Activated CD8-positive, alpha-beta T cell treated with anti-CD3 and anti-CD28 coated beads for 36 hours (primary cell): ENCODE measurements around the gene SKAP1. TPM values are rescaled to one million over a fixed set of nuclear protein-coding genes. Genes with fewer than 3 reads are reported as not detected.
"Not testable (repeated sequence)": the region's sequence is repeated elsewhere in the genome, so short reads cannot be mapped to it uniquely, and the experiment has no call there.

Experiments
- ATAC-seq: fragments of 200-7000 bp; cut with Tn5 transposase; one replicate; pipeline ENCODE4 v1.10.0; 2021; ENCODE audit warnings: mild to moderate bottlenecking, moderate library complexity
- CTCF ChIA-PET: fragments of 350-600 bp; sonication (Branson Sonifier 250); formaldehyde crosslinking; loops from one replicate; lab custom pipeline; 2021; ENCODE audit warnings: antibody characterized with exemption; lab: Charles Lee
- POLR2A ChIA-PET: fragments of 350-600 bp; sonication (Branson Sonifier 250); formaldehyde crosslinking; loops from one replicate; lab custom pipeline; 2021; ENCODE audit warnings: antibody characterized with exemption; lab: Charles Lee
- DNase-seq: peaks from one replicate; pipeline ENCODE4 v3.0.0-alpha.2; 2020
- H3K27ac Mint-ChIP-seq: one replicate; pipeline ENCODE4 v1.8.0; 2021; ENCODE audit warnings: mild to moderate bottlenecking, mixed read lengths
- H3K27me3 Mint-ChIP-seq: one replicate; pipeline ENCODE4 v1.8.0; 2021; ENCODE audit warnings: mixed read lengths
- H3K36me3 Mint-ChIP-seq: one replicate; pipeline ENCODE4 v1.8.0; 2021; ENCODE audit warnings: low read depth, mixed read lengths
- H3K4me1 Mint-ChIP-seq: one replicate; pipeline ENCODE4 v1.8.0; 2021; ENCODE audit warnings: low read depth, mixed read lengths
- H3K4me3 Mint-ChIP-seq: one replicate; pipeline ENCODE4 v1.8.0; 2021; ENCODE audit warnings: mild to moderate bottlenecking, moderate library complexity, mixed read lengths
- H3K9me3 Mint-ChIP-seq: one replicate; pipeline ENCODE4 v1.8.0; 2021; ENCODE audit warnings: mixed read lengths
- CTCF ChIP-seq: fragments of 200-600 bp; IDR thresholded peaks from one replicate; pipeline ENCODE4 v1.8.0; 2022; ENCODE audit warnings: antibody characterized with exemption, mild to moderate bottlenecking
- intact Hi-C: fragments of 100-400 bp; cut with micrococcal nuclease; formaldehyde crosslinking; loops from one replicate; pipeline ENCODE4 v1.10.0; 2022
- total RNA-seq, 2 experiments: library from RNA; stranded (reverse); gene quantifications; one replicate each; pipeline ENCODE4 v1.2.3, GENCODE V29; 2021

The SKAP1 gene
- total RNA-seq, 2 experiments from 2014 or later = 73.9 to 81.3 TPM

DNA sequence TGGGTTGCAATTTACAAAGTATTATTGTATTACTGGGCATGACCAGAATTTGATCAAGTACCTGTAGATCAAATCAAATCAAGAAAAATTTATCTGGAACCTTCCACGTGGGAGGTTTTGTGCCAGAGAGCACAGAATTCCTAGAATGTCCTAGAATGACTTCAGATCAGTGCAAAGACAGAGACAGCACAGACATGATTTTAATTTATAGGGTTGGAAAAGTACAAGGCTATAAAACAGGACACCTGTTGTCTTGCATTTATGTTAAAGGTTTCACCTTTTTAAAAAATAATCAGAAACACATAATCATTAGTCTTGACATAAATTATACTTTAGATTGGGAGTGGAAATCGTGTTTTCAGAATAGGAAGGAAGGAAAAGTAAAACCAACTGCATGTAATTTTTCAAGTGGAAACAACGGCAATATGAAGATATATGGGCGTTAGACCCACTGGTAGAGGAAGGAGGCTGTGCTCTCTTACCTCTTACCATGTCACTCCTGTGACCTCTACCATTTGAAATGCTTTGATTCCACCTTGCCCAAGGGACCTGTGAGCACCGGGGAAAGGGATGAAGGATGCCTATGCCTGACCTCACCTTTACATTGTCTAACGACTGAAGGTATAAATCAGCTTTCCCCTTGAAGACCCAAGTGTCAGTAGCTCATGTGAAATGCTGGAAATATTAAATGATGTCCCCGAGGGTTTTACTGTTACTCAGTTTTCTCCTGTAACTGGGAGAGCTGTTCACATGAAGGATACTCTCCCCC is 222.1 kb downstream of the SKAP1 start:
- H3K4me1 Mint-ChIP-seq = peaks cover 11% of the 10 kb centered on the region
- no peak for TF ChIP-seq CTCF
- intact Hi-C loops = no loop called here
- no peak for ATAC-seq
- POLR2A ChIA-PET = no interaction called here
- H3K9me3 Mint-ChIP-seq = no peaks in the 10 kb centered on the region
- H3K36me3 Mint-ChIP-seq = peaks cover 5% of the 10 kb centered on the region
- no peaks in the 10 kb centered on the region for H3K27me3 Mint-ChIP-seq
- H3K27ac Mint-ChIP-seq = no peak overlapping the region
- CTCF ChIA-PET = no interaction called here
- no peak overlapping the region for H3K4me3 Mint-ChIP-seq
- no peak for DNase-seq

- H3K9me3 Mint-ChIP-seq, CTCF ChIA-PET, H3K4me3 Mint-ChIP-seq, DNase-seq, H3K27me3 Mint-ChIP-seq, intact Hi-C loops, H3K27ac Mint-ChIP-seq, H3K36me3 Mint-ChIP-seq, ATAC-seq: not testable (repeated sequence)
- peaks cover 11% of the 10 kb centered on the region for H3K4me1 Mint-ChIP-seq
- POLR2A ChIA-PET = interaction anchor here (0.6 kb wide), 1 partner anchor 525 kb away, joined by 3 read pairs; no protein-coding TSS in a partner anchor
These were observed 223.0 kb downstream of the SKAP1 start for GRCh38 chr17:48207036-48207435.

DNA sequence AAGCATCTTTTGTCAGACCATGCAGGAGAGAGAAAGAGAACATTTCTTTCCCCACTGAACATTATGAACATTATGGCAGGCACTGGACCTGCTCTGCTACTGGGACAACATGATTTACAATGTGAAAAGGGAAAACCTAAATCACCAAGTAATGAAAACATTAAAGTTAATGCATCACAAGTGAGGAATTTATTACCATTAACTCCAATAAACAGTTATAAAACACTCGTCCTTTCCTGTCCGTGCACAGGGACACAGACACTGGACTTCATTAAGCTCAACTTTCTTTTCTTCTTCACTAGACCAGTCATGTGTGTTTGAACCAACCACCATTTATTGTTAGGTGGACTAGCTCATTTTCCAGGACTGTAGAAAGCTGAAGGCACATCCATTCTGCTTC is 227.1 kb downstream of the SKAP1 start:
- peaks cover 12% of the 10 kb centered on the region for H3K36me3 Mint-ChIP-seq

GRCh38 chr17:48198950-48199541 is 231.0 kb downstream of the SKAP1 start:
- no peak for TF ChIP-seq CTCF
- ChIA-PET CTCF (interaction anchor here (1.0 kb wide), 1 partner anchor 394 kb away, joined by 3 read pairs; the partner anchor contains the start of gene HOXB5), POLR2A (no interaction called here)
- Mint-ChIP-seq H3K4me3 (no peak overlapping the region), H3K4me1 (peaks cover 27% of the 10 kb centered on the region), H3K9me3 (no peaks in the 10 kb centered on the region), H3K27me3 (no peaks in the 10 kb centered on the region), H3K36me3 (peaks cover 17% of the 10 kb centered on the region), H3K27ac (peak overlapping the region; percentile 21)
- intact Hi-C loops = no loop called here
- ATAC-seq (no peak), DNase-seq (no peak)

More for the DNA sequence above, 227.1 kb downstream of the SKAP1 start:
- TF ChIP-seq CTCF = no peak
- ChIA-PET CTCF (interaction anchor here (1.0 to 1.2 kb wide), 2 partner anchors 48 to 122 kb away, joined by 3 to 4 read pairs; no protein-coding TSS in a partner anchor), POLR2A (no interaction called here)
- Mint-ChIP-seq H3K9me3 (no peaks in the 10 kb centered on the region), H3K4me1 (peaks cover 13% of the 10 kb centered on the region), H3K4me3 (no peak overlapping the region), H3K27ac (no peak overlapping the region), H3K27me3 (no peaks in the 10 kb centered on the region)
- no peak for DNase-seq
- intact Hi-C loops = no loop called here
- no peak for ATAC-seq

DNA sequence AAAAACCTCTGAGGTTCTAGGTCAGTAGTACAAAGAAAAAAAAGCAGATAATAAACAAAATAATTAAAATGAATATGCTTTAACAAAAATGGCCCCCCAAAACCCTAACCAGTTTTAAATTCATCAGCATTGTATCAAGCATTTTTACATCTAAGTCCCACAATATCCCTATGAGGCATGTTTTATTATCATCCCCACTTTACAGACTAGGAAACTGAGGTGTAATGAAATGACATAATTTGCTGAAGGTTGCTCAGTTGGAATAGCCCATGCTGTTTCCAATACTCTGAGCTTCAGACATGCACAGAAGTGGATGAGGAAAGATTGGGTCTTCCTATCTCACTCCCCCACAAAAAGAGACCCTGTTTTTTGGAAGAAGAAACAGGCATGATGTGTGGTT is 234.1 kb downstream of the SKAP1 start:
- Mint-ChIP-seq H3K4me1 (peaks cover 41% of the 10 kb centered on the region), H3K27ac (no peak overlapping the region), H3K27me3 (no peaks in the 10 kb centered on the region), H3K4me3 (no peak overlapping the region), H3K9me3 (no peaks in the 10 kb centered on the region), H3K36me3 (peaks cover 28% of the 10 kb centered on the region)
- intact Hi-C loops = no loop called here
- ATAC-seq = no peak
- TF ChIP-seq CTCF = no peak
- no peak for DNase-seq
- POLR2A ChIA-PET = interaction anchor here (0.6 kb wide), 1 partner anchor 220 kb away, joined by 4 read pairs; no protein-coding TSS in a partner anchor
- CTCF ChIA-PET = interaction anchor here (0.9 to 2.2 kb wide), 3 partner anchors 10 to 423 kb away, joined by 3 to 6 read pairs (median 3); no protein-coding TSS in a partner anchor
